Prostate gland (tissue), 2 donors: Measurements from ENCODE around the gene P2RY12. TPM values are rescaled to one million over a fixed set of nuclear protein-coding genes. Genes with fewer than 3 reads are reported as not detected.

Experiments used
- DNase-seq: peaks from one replicate; pipeline ENCODE4 v3.0.0-alpha.2; 2019; ENCODE audit warnings: low spot score
- H3K27ac ChIP-seq, 2 donors: fragments of 200-600 bp; sonication (generic); 2 replicates each; pipeline ENCODE4 v1.5.1; 2017 to 2019
- H3K27me3 ChIP-seq: fragments of 200-600 bp; sonication (generic); replicated peaks from 2 replicates; pipeline ENCODE4 v1.5.1; 2019; ENCODE audit not compliant: insufficient read depth
- H3K36me3 ChIP-seq, 2 donors: fragments of 200-600 bp; sonication (generic); 1 replicate in 1 of 2; 2 replicates in 1 of 2; pipeline versions ENCODE4 v1.5.1 to v1.8.1; 2017 to 2019
- H3K4me1 ChIP-seq: fragments of 200-600 bp; sonication (generic); replicated peaks from 2 replicates; pipeline ENCODE4 v1.5.1; 2019
- H3K4me3 ChIP-seq, 2 donors: fragments of 200-600 bp; sonication (generic); 2 replicates each; pipeline ENCODE4 v1.5.1; 2017 to 2019
- H3K9me3 ChIP-seq: fragments of 200-600 bp; sonication (generic); 2 replicates; pipeline ENCODE4 v1.5.1; 2017
- CTCF ChIP-seq, 4 experiments: fragments of 200-600 bp in 2 of 4; fragments of 450-650 bp in 2 of 4; sonication (generic) in 2 of 4; IDR thresholded peaks; 1 replicate in 3 of 4; 2 replicates in 1 of 4; pipeline ENCODE4 v1.5.1; 2016 to 2019; ENCODE audit warnings: antibody characterized with exemption in 4 of 4, mild to moderate bottlenecking in 2 of 4, moderate library complexity in 2 of 4
- POLR2A ChIP-seq: fragments of 450-650 bp; IDR thresholded peaks from one replicate; pipeline ENCODE4 v1.6.1; 2016; ENCODE audit warnings: antibody characterized with exemption, mild to moderate bottlenecking
- POLR2AphosphoS5 ChIP-seq: sonication (generic); formaldehyde crosslinking; IDR thresholded peaks from one replicate; pipeline ENCODE4 v1.6.1; 2017; ENCODE audit warnings: antibody characterized with exemption
- WGBS: methylation state at CpG from one replicate; pipeline ENCODE4 v1.1.5; 2018; 5-methylcytosine and 5-hydroxymethylcytosine counted together
- intact Hi-C: fragments of 100-400 bp; cut with DNase I; formaldehyde crosslinking; loops from one replicate; pipeline ENCODE4 v1.14.2; 2022
- total RNA-seq, 2 donors: library from RNA; depleted of rRNA; stranded (reverse); fragments of >200 nt; gene quantifications; one replicate each; pipeline ENCODE4 v1.1.0, GENCODE V29; 2016

The P2RY12 gene
- total RNA-seq, 2 donors from 2014 or later, result 0.97 to 5.0 TPM

DNA sequence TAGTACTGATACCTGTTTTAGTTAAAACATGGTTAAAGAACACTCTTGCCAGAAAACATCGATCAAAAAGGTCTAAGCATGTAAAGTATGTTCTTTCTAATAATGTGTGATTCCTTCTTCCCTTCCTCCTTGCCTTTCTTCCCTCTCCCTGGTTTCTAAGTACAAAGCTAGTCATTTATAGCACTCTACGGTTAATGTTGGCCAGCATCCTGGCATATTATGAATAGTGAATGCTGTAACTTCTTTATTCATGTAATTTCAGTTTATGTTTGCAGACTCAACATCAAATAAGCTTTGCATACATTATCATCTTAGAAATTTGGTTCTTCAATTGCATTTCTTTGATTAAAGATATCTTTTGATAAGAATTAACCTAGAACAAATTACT is 27.1 kb downstream of the P2RY12 start:
- DNase-seq, result no peak
- WGBS, result 30% methylated on average over 2 of the region's 2 CpGs
- H3K4me1 ChIP-seq, result peaks cover 2% of the 10 kb centered on the region

DNA sequence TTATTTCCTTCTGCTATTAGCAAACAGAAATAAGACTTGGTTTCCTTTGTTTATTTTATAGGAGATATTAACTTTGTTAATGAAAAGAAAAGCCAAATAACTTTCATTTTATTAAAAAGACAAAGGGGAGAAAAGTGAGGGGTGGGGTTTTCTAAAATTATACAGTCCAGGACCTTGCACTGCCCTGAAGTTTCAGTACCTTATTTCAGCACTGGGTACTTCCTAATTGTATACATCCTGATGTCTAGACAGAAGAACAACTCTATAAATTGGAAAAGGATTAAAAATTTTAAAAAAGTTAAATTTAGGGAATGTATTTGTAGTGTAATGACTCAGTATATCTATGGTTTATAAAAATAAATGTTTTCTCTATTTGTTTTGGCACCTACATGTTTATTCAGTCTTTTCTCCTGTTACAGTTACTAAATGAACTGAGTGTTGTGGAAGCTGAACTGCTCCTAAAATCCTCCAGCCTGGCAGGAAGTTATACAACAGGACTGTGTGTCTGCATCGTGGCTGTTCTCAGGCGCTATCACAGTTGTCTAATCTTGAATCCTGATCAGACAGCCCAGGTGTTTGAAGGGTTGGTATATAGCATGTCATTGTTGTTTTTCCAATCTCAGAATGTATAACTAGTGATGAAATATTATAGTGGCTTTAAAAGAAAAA is 27.6 kb downstream of the P2RY12 start:
- Histone ChIP-seq H3K36me3 (no peaks in the 10 kb centered on the region), H3K4me3 (no peak overlapping the region), H3K27me3 (no peaks in the 10 kb centered on the region), H3K9me3 (no peaks in the 10 kb centered on the region), H3K27ac (no peak overlapping the region), H3K4me1 (peaks cover 2% of the 10 kb centered on the region)
- no peak for TF ChIP-seq POLR2A
- no peak for TF ChIP-seq POLR2AphosphoS5
- no peak for TF ChIP-seq CTCF (IDR thresholded peaks at IDR 0.05)
- 11% methylated on average over 2 of the region's 2 CpGs for WGBS
- intact Hi-C loops, result no loop called here
- no peak for DNase-seq

More for the DNA sequence above, 27.1 kb downstream of the P2RY12 start:
- no peaks in the 10 kb centered on the region for H3K36me3 ChIP-seq
- intact Hi-C loops, result no loop called here
- no peaks in the 10 kb centered on the region for H3K9me3 ChIP-seq
- no peaks in the 10 kb centered on the region for H3K27me3 ChIP-seq
- H3K4me3 ChIP-seq, result no peak overlapping the region
- no peak overlapping the region for H3K27ac ChIP-seq
- TF ChIP-seq POLR2AphosphoS5, result no peak
- TF ChIP-seq POLR2A, result no peak
- TF ChIP-seq CTCF (IDR thresholded peaks at IDR 0.05), result no peak

DNA sequence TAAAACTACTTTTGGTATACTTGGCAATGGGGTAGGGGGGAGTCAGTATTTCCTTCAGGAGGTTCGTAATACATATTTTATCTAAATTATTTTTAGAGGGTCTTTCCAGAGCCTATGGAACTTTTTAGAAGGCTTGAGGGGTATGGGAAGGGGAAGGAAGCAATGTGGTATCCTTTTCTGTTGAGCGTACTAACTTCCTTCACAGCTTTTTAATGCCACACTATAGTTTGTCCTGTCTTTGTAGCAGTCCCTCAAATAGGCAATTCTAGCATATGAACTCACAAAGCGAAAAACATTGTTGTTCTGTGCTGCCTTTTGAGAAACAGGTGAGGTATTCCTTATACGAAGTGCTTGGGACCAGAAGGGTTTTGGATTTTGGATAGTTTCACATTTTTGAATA is 32.9 kb downstream of the P2RY12 start:
- intact Hi-C loops, result no loop called here
- Histone ChIP-seq H3K4me1 (no peaks in the 10 kb centered on the region), H3K9me3 (no peaks in the 10 kb centered on the region), H3K27ac (no peak overlapping the region), H3K4me3 (no peak overlapping the region), H3K36me3 (no peaks in the 10 kb centered on the region), H3K27me3 (no peaks in the 10 kb centered on the region)
- TF ChIP-seq POLR2AphosphoS5, result no peak
- no peak for TF ChIP-seq POLR2A
- TF ChIP-seq CTCF (IDR thresholded peaks at IDR 0.05), result no peak
- WGBS, result 90% methylated on average over 4 of the region's 4 CpGs
- DNase-seq, result no peak

GRCh38 chr3:151351219-151351618 is 33.3 kb downstream of the P2RY12 start:
- DNase-seq, result no peak
- H3K27ac ChIP-seq, result no peak overlapping the region
- H3K4me3 ChIP-seq, result no peak overlapping the region
- no peaks in the 10 kb centered on the region for H3K36me3 ChIP-seq
- no peaks in the 10 kb centered on the region for H3K9me3 ChIP-seq
- no peaks in the 10 kb centered on the region for H3K27me3 ChIP-seq
- TF ChIP-seq CTCF (IDR thresholded peaks at IDR 0.05) (no peak), POLR2AphosphoS5 (no peak), POLR2A (no peak)
- 96% methylated on average over 1 of the region's 1 CpG for WGBS
- intact Hi-C loops, result no loop called here
- H3K4me1 ChIP-seq, result no peaks in the 10 kb centered on the region

DNA sequence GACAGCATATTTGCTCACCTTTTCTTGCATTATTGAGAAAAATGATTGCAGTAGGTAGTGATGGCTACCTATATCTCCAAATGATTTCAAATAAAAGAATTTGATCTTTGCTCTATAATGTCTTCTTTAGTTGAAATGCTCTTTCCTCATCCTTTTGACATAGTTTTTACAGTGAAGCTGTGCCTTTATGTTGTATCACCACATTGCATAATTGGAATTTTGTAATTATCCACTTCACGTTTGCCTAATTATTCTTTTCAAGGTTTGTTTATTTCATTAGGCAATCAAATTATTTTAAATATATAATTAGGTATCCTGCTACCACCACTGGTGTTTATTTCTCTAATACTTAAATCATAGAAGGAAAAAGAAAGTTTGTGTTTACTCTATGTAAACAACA is 33.9 kb downstream of the P2RY12 start:
- 92% methylated on average over 1 of the region's 1 CpG for WGBS
- no peaks in the 10 kb centered on the region for H3K4me1 ChIP-seq
- no peak for DNase-seq
- no peak overlapping the region for H3K4me3 ChIP-seq
- intact Hi-C loops, result no loop called here
- no peaks in the 10 kb centered on the region for H3K9me3 ChIP-seq
- H3K27me3 ChIP-seq, result no peaks in the 10 kb centered on the region
- H3K36me3 ChIP-seq, result no peaks in the 10 kb centered on the region
- TF ChIP-seq POLR2AphosphoS5 (no peak), CTCF (IDR thresholded peaks at IDR 0.05) (no peak), POLR2A (no peak)
- no peak overlapping the region for H3K27ac ChIP-seq
